Type B pancreatic cell (in vitro differentiated cells): Measurements from ENCODE around the gene JAKMIP1. TPM values are rescaled to one million over a fixed set of nuclear protein-coding genes. Genes with fewer than 3 reads are reported as not detected.
A peak's percentile ranks its signal among the peaks of the same experiment; 100 is the strongest.

Source experiments
- DNase-seq: peaks from one replicate; pipeline ENCODE4 v3.0.0; 2021; ENCODE audit warnings: mixed read lengths; ENCODE audit not compliant: unreplicated experiment; ENCODE audit errors: extremely low spot score
- H3K27ac Mint-ChIP-seq: 2 replicates; pipeline ENCODE4 v1.8.0; 2021; ENCODE audit warnings: mild to moderate bottlenecking, mixed read lengths
- H3K27me3 Mint-ChIP-seq: 2 replicates; pipeline ENCODE4 v1.8.0; 2021; ENCODE audit warnings: mixed read lengths
- H3K36me3 Mint-ChIP-seq: 2 replicates; pipeline ENCODE4 v1.8.0; 2021; ENCODE audit warnings: mixed read lengths
- H3K4me1 Mint-ChIP-seq: one replicate; pipeline ENCODE4 v1.8.0; 2021; ENCODE audit warnings: mixed read lengths; ENCODE audit not compliant: unreplicated experiment
- H3K4me3 Mint-ChIP-seq: 2 replicates; pipeline ENCODE4 v1.8.0; 2021; ENCODE audit warnings: mild to moderate bottlenecking, mixed read lengths
- H3K9me3 Mint-ChIP-seq: 2 replicates; pipeline ENCODE4 v1.8.0; 2021; ENCODE audit warnings: mixed read lengths
- CTCF ChIP-seq: fragments of 200-600 bp; sonication (generic); conservative IDR thresholded peaks from 2 replicates; pipeline ENCODE4 v1.5.0; 2021; ENCODE audit warnings: antibody characterized with exemption, mild to moderate bottlenecking
- total RNA-seq: library from RNA; stranded (reverse); gene quantifications from 2 replicates; pipeline ENCODE4 v1.2.1, GENCODE V29; 2021; ENCODE audit warnings: low replicate concordance

The JAKMIP1 gene
- total RNA-seq, 1 donor from 2014 or later, result 0.89 TPM

GRCh38 chr4:6076391-6076790 is 124.0 kb downstream of the JAKMIP1 start:
- Mint-ChIP-seq H3K4me1 (peaks cover 8% of the 10 kb centered on the region), H3K27ac (no peak overlapping the region), H3K36me3 (no peaks in the 10 kb centered on the region), H3K27me3 (peaks cover 16% of the 10 kb centered on the region), H3K4me3 (no peak overlapping the region), H3K9me3 (no peaks in the 10 kb centered on the region)
- TF ChIP-seq CTCF, result peak; percentile 57
- DNase-seq, result no peak

DNA sequence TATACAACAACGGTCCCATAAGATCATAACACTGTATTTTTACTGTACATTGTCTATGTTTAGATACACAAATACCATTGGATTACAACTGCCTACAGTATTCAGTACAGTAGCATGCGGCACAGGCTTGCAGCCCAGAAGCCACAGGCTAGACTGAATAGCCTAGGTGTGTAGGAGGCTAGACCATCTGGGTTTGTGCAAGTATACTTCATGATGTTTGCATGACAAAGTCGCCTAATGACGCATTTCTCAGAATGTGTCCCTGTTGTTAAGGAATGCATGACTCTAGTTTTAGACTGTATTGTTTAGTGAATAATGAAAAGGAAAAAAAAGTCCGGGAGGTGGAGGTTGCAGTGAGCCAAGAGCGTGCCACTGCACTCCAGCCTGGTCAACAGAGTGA is 125.6 kb downstream of the JAKMIP1 start:
- H3K27me3 Mint-ChIP-seq, result peaks cover 11% of the 10 kb centered on the region
- no peak for TF ChIP-seq CTCF
- no peak for DNase-seq
- H3K4me1 Mint-ChIP-seq, result peaks cover 8% of the 10 kb centered on the region
- no peaks in the 10 kb centered on the region for H3K36me3 Mint-ChIP-seq
- H3K9me3 Mint-ChIP-seq, result no peaks in the 10 kb centered on the region
- no peak overlapping the region for H3K27ac Mint-ChIP-seq
- no peak overlapping the region for H3K4me3 Mint-ChIP-seq

DNA sequence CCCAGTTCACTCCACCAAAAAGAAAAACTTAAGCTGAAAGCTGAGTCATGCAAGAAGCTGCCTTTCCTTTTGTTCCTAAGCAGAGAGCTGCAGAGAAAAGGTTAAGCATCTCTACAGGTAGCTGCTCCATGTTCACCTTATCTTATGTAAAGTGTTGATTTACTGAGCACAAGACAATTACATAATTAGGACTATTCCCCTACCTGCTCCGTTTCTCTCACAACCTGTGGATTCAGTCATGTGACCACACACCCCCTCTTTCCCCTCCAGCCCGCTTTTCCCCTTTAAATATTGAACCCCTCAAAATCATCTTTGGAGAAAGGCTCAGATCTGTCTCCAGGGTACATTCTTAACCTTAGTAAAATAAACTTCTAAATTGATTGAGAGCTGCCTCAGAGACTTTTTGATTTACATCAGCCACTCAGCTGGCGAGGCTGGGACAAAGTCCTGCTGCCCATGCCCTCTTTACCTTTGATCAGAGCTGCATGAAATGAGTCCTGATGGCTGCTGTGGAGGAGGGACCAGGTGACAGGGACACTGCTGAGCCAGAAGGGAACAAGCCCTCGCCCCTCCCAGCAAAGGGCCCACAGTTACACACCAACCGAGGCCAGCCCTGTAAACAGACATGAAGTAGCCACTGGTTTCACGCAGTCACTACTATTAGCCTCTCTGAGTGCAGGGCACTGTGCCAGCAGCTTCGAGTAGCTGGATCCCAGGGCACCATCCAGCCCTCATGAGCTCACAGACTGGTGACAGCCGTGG is 128.2 kb downstream of the JAKMIP1 start:
- Mint-ChIP-seq H3K27me3 (peaks cover 16% of the 10 kb centered on the region), H3K36me3 (no peaks in the 10 kb centered on the region), H3K27ac (peak overlapping the region; percentile 46), H3K4me1 (peaks cover 8% of the 10 kb centered on the region), H3K4me3 (no peak overlapping the region), H3K9me3 (no peaks in the 10 kb centered on the region)
- no peak for TF ChIP-seq CTCF
- DNase-seq, result no peak

DNA sequence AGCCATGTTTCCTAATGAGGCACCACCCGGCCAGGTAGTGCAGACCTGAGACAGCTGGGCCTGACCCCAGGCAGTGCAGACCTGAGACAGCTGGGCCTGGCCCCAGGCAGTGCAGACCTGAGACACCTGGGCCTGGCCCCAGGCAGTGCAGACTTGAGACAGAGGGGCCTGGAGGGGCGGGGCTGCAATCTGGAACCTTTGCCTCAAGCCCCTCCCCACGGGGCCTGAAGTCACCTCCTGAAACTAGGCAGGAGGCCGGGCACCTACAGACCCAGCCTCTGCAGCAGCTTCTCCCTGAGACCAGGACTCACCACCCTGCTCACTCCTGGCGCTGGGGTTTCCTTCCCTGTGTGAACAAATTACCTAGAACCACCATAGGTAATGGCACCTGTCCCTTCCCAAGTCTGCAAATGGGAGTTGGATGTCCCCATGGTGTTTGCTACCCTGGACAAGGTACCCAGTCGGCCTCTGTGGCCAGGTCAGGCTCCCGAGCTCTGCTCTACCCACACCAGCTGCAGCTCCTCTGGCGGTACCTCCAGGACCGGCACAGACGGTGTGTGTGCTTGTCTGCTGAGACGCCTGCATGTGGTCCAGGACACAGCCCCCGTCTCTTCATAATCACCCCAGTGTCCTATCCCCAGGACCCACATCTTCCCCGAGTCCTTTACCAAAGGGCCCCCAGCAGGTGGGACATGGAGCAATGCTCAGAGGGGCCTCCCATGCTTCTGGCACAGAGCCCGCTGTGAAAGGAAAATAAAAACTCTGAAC is 129.0 kb downstream of the JAKMIP1 start:
- no peak for DNase-seq
- Mint-ChIP-seq H3K9me3 (no peaks in the 10 kb centered on the region), H3K36me3 (no peaks in the 10 kb centered on the region), H3K27ac (peak overlapping the region; percentile 16), H3K4me1 (peaks cover 8% of the 10 kb centered on the region), H3K27me3 (peaks cover 23% of the 10 kb centered on the region), H3K4me3 (no peak overlapping the region)
- TF ChIP-seq CTCF, result no peak

GRCh38 chr4:6069845-6070709 is 130.3 kb downstream of the JAKMIP1 start:
- DNase-seq, result no peak
- H3K27ac Mint-ChIP-seq, result no peak overlapping the region
- H3K27me3 Mint-ChIP-seq, result peaks cover 32% of the 10 kb centered on the region
- peaks cover 8% of the 10 kb centered on the region for H3K4me1 Mint-ChIP-seq
- H3K9me3 Mint-ChIP-seq, result no peaks in the 10 kb centered on the region
- no peak overlapping the region for H3K4me3 Mint-ChIP-seq
- no peaks in the 10 kb centered on the region for H3K36me3 Mint-ChIP-seq
- no peak for TF ChIP-seq CTCF
